Panc1 (cell line): ENCODE results near the gene KAZN. TPM values are rescaled to one million over a fixed set of nuclear protein-coding genes. Genes with fewer than 3 reads are reported as not detected.

Source experiments
- ATAC-seq: fragments of 200-7000 bp; cut with Tn5 transposase; 2 replicates; pipeline ENCODE4 v1.9.1; 2020; ENCODE audit warnings: mild to moderate bottlenecking, moderate library complexity
- BruUV-seq: library from RNA; stranded (reverse); fragments of 400-500 nt; replicated peaks from 2 replicates; lab custom pipeline; 2021; lab: Mats Ljungman, UMichigan
- CTCF ChIA-PET: fragments of 300-600 bp; sonication (Branson Sonifier 250); formaldehyde crosslinking; loops from one replicate; lab custom pipeline; 2022; ENCODE audit warnings: antibody characterized with exemption; lab: Charles Lee
- POLR2A ChIA-PET: fragments of 300-600 bp; sonication (Branson Sonifier 250); formaldehyde crosslinking; loops from one replicate; lab custom pipeline; 2022; ENCODE audit warnings: antibody characterized with exemption; lab: Charles Lee
- DNase-seq: peaks from one replicate; pipeline ENCODE4 v3.0.0-alpha.2; 2010; ENCODE audit warnings: low read depth, low spot score
- H3K27ac ChIP-seq: 2 replicates; pipeline ENCODE4 v1.5.1; 2011; ENCODE audit warnings: mild to moderate bottlenecking, low read length, inconsistent platforms
- H3K27me3 ChIP-seq: fragments of 200-500 bp; sonication (Bioruptor generic); 2 replicates; pipeline ENCODE4 v1.6.0; 2014; ENCODE audit warnings: low read length, inconsistent platforms; ENCODE audit not compliant: control insufficient read depth, insufficient read depth
- H3K36me3 ChIP-seq: fragments of 200-500 bp; sonication (Bioruptor generic); 2 replicates; pipeline ENCODE4 v1.5.1; 2014; ENCODE audit warnings: inconsistent platforms, mild to moderate bottlenecking, low read length, moderate library complexity; ENCODE audit not compliant: control insufficient read depth, insufficient read depth
- H3K4me1 ChIP-seq: 2 replicates; pipeline ENCODE4 v1.5.1; 2011; ENCODE audit warnings: inconsistent platforms, mild to moderate bottlenecking, low read length, moderate library complexity; ENCODE audit not compliant: control insufficient read depth, insufficient read depth
- H3K4me3 ChIP-seq, 2 experiments: 2 replicates each; pipeline ENCODE4 v1.5.1; 2011 to 2012; ENCODE audit warnings: low read depth in 2 of 2, low read length in 2 of 2, mild to moderate bottlenecking in 2 of 2, inconsistent platforms in 1 of 2, moderate library complexity in 1 of 2
- H3K9me3 ChIP-seq: fragments of 200-500 bp; sonication (Bioruptor generic); 2 replicates; pipeline ENCODE4 v1.5.1; 2014; ENCODE audit warnings: low read depth, mild to moderate bottlenecking, inconsistent platforms, low read length, moderate library complexity; ENCODE audit not compliant: control insufficient read depth, insufficient read depth
- POLR2AphosphoS5 ChIP-seq: IDR thresholded peaks from 2 replicates; pipeline ENCODE4 v1.6.1; 2012; ENCODE audit warnings: mild to moderate bottlenecking, low read depth, low read length, moderate library complexity
- SIN3A ChIP-seq: IDR thresholded peaks from 2 replicates; pipeline ENCODE4 v1.6.1; 2012; ENCODE audit warnings: low read depth, mild to moderate bottlenecking, low read length, moderate library complexity, borderline replicate concordance; ENCODE audit not compliant: insufficient read depth
- TCF7L2 ChIP-seq: IDR thresholded peaks from 2 replicates; pipeline ENCODE4 v1.6.1; 2011; ENCODE audit warnings: mild to moderate bottlenecking, low read depth, low read length, inconsistent platforms
- in situ Hi-C: cut with HindIII; loops from 2 replicates; pipeline ENCODE4 v1.10.0; 2016; ENCODE audit warnings: low sequenced_read_pairs, low pct_unique_long_range_greater_than_20kb
- intact Hi-C: fragments of 100-400 bp; cut with micrococcal nuclease; formaldehyde crosslinking; loops from one replicate; pipeline ENCODE4 v1.10.0; 2022; ENCODE audit not compliant: unreplicated experiment
- total RNA-seq: library from RNA; stranded (reverse); gene quantifications from one replicate; pipeline ENCODE4 v1.2.1, GENCODE V29; 2021; ENCODE audit not compliant: unreplicated experiment
- TF ChIP-seq, protein P1 (sequence below): fragments of 450-650 bp; IDR thresholded peaks from 2 replicates; pipeline ENCODE4 v1.5.1; 2017; ENCODE audit warnings: mild to moderate bottlenecking
- TF ChIP-seq, protein P2 (sequence below), 2 experiments: IDR thresholded peaks; 2 replicates each; pipeline ENCODE4 v1.6.1; 2011 to 2012; ENCODE audit warnings: low read depth in 2 of 2, control low read depth in 1 of 2, low read length in 1 of 2, mild to moderate bottlenecking in 1 of 2, moderate library complexity in 1 of 2; ENCODE audit not compliant: insufficient read depth in 1 of 2

Gene KAZN
- total RNA-seq, 1 experiment from 2014 or later, result 6.6 TPM

DNA sequence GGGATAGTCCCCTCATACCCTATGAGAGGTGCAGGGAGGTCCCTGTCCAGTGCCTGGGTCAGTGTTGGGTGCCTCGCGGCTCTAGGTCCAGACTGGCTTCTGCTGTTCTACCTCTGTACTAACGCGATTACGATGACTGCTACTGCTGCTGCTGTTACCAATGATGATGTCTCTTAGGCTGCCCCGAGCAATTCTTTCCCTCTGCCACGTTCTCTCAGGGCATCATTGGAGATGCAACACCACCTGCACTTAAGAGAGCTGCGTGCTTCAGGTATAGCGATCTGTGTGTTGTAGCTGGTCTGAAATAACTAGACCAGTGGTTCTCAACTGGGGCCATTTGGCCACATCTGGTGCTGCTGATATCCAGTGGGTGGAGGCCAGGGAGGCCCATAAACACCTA lies 36.9 kb downstream of the KAZN start:
- no peaks in the 10 kb centered on the region for H3K4me1 ChIP-seq
- H3K36me3 ChIP-seq, result no peaks in the 10 kb centered on the region
- no peak overlapping the region for H3K4me3 ChIP-seq
- H3K27me3 ChIP-seq, result peaks cover 3% of the 10 kb centered on the region; the same call in 1 of the 2 replicates
- ChIA-PET POLR2A (no interaction called here), CTCF (no interaction called here)
- DNase-seq (no peak), ATAC-seq (0 out of 2 replicates have a peak, but pooled peaks have one; percentile 10)
- in situ Hi-C loops, result no loop called here
- no peaks in the 10 kb centered on the region for H3K9me3 ChIP-seq
- BruUV-seq, result no TSS peak
- TF ChIP-seq SIN3A (no peak), POLR2AphosphoS5 (no peak), TCF7L2 (no peak)
- TF ChIP-seq, protein P1, sequence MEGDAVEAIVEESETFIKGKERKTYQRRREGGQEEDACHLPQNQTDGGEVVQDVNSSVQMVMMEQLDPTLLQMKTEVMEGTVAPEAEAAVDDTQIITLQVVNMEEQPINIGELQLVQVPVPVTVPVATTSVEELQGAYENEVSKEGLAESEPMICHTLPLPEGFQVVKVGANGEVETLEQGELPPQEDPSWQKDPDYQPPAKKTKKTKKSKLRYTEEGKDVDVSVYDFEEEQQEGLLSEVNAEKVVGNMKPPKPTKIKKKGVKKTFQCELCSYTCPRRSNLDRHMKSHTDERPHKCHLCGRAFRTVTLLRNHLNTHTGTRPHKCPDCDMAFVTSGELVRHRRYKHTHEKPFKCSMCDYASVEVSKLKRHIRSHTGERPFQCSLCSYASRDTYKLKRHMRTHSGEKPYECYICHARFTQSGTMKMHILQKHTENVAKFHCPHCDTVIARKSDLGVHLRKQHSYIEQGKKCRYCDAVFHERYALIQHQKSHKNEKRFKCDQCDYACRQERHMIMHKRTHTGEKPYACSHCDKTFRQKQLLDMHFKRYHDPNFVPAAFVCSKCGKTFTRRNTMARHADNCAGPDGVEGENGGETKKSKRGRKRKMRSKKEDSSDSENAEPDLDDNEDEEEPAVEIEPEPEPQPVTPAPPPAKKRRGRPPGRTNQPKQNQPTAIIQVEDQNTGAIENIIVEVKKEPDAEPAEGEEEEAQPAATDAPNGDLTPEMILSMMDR, result no peak
- TF ChIP-seq, protein P2, sequence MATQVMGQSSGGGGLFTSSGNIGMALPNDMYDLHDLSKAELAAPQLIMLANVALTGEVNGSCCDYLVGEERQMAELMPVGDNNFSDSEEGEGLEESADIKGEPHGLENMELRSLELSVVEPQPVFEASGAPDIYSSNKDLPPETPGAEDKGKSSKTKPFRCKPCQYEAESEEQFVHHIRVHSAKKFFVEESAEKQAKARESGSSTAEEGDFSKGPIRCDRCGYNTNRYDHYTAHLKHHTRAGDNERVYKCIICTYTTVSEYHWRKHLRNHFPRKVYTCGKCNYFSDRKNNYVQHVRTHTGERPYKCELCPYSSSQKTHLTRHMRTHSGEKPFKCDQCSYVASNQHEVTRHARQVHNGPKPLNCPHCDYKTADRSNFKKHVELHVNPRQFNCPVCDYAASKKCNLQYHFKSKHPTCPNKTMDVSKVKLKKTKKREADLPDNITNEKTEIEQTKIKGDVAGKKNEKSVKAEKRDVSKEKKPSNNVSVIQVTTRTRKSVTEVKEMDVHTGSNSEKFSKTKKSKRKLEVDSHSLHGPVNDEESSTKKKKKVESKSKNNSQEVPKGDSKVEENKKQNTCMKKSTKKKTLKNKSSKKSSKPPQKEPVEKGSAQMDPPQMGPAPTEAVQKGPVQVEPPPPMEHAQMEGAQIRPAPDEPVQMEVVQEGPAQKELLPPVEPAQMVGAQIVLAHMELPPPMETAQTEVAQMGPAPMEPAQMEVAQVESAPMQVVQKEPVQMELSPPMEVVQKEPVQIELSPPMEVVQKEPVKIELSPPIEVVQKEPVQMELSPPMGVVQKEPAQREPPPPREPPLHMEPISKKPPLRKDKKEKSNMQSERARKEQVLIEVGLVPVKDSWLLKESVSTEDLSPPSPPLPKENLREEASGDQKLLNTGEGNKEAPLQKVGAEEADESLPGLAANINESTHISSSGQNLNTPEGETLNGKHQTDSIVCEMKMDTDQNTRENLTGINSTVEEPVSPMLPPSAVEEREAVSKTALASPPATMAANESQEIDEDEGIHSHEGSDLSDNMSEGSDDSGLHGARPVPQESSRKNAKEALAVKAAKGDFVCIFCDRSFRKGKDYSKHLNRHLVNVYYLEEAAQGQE (IDR thresholded peaks at IDR 0.05; ENCODE audit: insufficient read depth in 1 of 2, low read depth in 2 of 2, low read length in 1 of 2), result no peak
- H3K27ac ChIP-seq, result no peak overlapping the region
- intact Hi-C loops, result no loop called here

DNA sequence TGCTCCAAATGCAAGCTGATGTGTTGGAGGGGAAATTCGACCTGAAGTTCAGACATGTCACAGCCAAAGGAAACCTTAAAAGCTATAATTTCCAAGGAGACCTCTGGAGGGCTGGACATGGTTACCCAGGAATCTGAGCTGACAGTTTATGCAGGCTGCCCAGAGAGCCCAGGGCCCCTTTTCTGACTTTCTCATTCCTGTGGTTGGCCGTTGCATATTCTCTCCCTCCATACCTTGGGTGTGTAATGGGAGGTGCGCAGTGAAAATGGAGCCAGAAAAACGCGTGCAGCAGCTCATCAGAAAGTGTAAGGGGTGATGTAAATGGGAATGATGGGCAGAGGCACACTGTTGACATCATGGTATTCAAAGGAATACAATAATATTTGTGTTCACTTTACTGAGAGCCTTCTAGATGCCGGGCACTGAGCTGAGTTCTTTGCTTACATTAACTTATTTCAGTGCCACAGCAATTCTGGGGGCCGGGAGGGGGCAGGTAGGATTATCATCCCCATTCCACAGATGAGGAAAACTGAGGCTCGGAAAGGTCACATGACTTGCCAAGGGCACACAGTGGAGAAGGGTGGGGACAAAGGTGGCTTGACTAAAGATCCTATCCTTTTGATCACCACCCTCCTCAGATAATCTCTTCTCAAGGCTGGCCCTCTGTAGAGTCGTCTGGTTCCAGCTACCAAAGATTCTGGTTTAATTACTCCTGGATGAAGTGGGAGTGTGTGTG lies 38.6 kb downstream of the KAZN start:
- H3K36me3 ChIP-seq, result no peaks in the 10 kb centered on the region
- ChIA-PET POLR2A (no interaction called here), CTCF (no interaction called here)
- no peak overlapping the region for H3K27ac ChIP-seq
- no TSS peak for BruUV-seq
- no peak for DNase-seq
- TF ChIP-seq SIN3A, result no peak
- TF ChIP-seq TCF7L2, result no peak
- no peak for TF ChIP-seq POLR2AphosphoS5
- no peaks in the 10 kb centered on the region for H3K4me1 ChIP-seq
- no peaks in the 10 kb centered on the region for H3K9me3 ChIP-seq
- ATAC-seq, result no peak
- H3K4me3 ChIP-seq, result no peak overlapping the region
- peaks cover 3% of the 10 kb centered on the region; the same call in 1 of the 2 replicates for H3K27me3 ChIP-seq
- intact Hi-C loops (no loop called here), in situ Hi-C loops (no loop called here)
